ENCODE results near the gene SERPINE3.

SERPINE3 gene

DNA sequence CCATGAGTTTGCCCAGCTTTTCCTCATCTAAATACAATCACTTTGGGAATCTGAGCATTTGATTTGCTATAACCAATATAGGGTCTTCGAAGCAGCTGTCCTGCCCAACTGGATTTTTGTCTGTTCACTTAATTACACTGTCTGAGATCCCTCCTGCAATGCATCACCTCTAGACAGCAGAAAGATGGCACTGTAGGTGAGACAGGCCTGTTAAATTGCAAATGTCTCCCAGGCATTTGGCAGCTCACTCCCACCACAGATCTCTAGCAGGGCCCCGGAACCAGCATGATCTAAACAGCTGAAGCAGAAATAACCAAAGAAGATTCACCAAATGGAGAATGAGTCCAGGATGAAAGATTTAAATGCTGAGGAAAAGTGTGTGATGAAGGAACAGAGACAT is 41.9 kb upstream of the SERPINE3 start:
- no peak for DNase-seq (ENCODE audit: low read depth in 1 of 2, low spot score in 1 of 2)
- no peak overlapping the region for H3K4me3 ChIP-seq (replicated peaks; ENCODE audit: insufficient read depth, low read length)
- H3K27me3 ChIP-seq (ENCODE audit: insufficient read depth, poor library complexity, severe bottlenecking) = no peaks in the 10 kb centered on the region
- TF ChIP-seq SPI1 (IDR thresholded peaks at IDR 0.05; ENCODE audit: borderline replicate concordance, low read depth) = no peak
- no peak for TF ChIP-seq GABPA (IDR thresholded peaks at IDR 0.05; ENCODE audit: low read depth)
- no peak for TF ChIP-seq CTCF (IDR thresholded peaks at IDR 0.05; ENCODE audit: insufficient read depth, low read length)
- TF ChIP-seq, protein P1, sequence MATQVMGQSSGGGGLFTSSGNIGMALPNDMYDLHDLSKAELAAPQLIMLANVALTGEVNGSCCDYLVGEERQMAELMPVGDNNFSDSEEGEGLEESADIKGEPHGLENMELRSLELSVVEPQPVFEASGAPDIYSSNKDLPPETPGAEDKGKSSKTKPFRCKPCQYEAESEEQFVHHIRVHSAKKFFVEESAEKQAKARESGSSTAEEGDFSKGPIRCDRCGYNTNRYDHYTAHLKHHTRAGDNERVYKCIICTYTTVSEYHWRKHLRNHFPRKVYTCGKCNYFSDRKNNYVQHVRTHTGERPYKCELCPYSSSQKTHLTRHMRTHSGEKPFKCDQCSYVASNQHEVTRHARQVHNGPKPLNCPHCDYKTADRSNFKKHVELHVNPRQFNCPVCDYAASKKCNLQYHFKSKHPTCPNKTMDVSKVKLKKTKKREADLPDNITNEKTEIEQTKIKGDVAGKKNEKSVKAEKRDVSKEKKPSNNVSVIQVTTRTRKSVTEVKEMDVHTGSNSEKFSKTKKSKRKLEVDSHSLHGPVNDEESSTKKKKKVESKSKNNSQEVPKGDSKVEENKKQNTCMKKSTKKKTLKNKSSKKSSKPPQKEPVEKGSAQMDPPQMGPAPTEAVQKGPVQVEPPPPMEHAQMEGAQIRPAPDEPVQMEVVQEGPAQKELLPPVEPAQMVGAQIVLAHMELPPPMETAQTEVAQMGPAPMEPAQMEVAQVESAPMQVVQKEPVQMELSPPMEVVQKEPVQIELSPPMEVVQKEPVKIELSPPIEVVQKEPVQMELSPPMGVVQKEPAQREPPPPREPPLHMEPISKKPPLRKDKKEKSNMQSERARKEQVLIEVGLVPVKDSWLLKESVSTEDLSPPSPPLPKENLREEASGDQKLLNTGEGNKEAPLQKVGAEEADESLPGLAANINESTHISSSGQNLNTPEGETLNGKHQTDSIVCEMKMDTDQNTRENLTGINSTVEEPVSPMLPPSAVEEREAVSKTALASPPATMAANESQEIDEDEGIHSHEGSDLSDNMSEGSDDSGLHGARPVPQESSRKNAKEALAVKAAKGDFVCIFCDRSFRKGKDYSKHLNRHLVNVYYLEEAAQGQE (IDR thresholded peaks at IDR 0.05; ENCODE audit: insufficient replicate concordance, low read depth) = no peak
- TF ChIP-seq POLR2AphosphoS5 (IDR thresholded peaks at IDR 0.05; ENCODE audit: low read depth) = no peak
- no peak overlapping the region for H3K27ac ChIP-seq (replicated peaks)

DNA sequence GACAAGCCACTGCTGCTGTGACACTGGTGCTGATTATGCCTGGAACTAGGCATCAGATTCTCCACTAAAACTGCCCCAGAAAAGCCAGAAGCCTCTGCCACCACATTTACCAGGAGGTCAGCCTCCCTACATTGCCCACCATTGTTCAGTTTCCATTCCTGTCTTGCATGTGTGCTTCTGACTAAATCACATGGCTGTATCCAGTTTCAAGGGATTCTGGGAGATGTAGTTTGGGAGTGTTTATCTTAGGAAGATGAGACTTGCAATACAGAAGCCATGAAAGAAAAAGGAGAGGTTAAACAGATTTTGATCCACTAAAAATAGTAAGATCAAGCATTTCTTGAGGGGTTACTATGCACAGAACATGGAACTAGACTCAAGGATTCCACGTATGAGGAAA is 40.7 kb upstream of the SERPINE3 start:
- DNase-seq (ENCODE audit: low read depth in 1 of 2, low spot score in 1 of 2) = no peak
- TF ChIP-seq POLR2AphosphoS5 (IDR thresholded peaks at IDR 0.05; ENCODE audit: low read depth) (no peak), CTCF (IDR thresholded peaks at IDR 0.05; ENCODE audit: insufficient read depth, low read length) (no peak), SPI1 (IDR thresholded peaks at IDR 0.05; ENCODE audit: borderline replicate concordance, low read depth) (no peak), GABPA (IDR thresholded peaks at IDR 0.05; ENCODE audit: low read depth) (no peak)
- TF ChIP-seq, protein P1 (IDR thresholded peaks at IDR 0.05; ENCODE audit: insufficient replicate concordance, low read depth) = no peak
- Histone ChIP-seq H3K27ac (replicated peaks) (no peak overlapping the region), H3K27me3 (ENCODE audit: insufficient read depth, poor library complexity, severe bottlenecking) (no peaks in the 10 kb centered on the region), H3K4me3 (replicated peaks; ENCODE audit: insufficient read depth, low read length) (no peak overlapping the region)

DNA sequence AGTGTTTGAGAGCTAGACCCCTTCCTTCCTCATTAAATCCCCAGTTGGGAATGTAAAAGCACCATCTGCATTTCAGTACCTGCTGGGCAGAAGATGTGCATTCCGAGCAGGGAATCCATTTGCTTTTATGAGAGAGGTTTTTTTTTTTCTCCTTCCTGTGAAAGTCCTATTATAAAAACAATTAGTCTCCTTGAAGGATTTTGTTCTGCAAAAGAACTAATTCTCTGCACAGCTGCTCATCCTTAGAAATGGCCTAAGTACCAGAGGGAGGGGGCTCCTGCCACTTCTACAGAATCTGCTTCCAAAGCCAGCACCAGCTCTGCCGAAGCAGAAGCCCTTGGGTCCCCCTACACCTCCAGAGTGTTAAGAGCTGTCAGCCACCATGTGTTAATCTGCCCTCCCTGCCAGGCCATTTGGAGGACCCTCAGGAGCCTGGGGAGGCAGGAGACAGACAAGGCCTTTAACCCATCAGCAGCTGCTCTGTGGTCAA is 36.4 kb upstream of the SERPINE3 start:
- DNase-seq (ENCODE audit: low read depth in 1 of 2, low spot score in 1 of 2) = no peak
- no peak overlapping the region for H3K27ac ChIP-seq (replicated peaks)
- TF ChIP-seq, protein P1 (IDR thresholded peaks at IDR 0.05; ENCODE audit: insufficient replicate concordance, low read depth) = no peak
- TF ChIP-seq SPI1 (IDR thresholded peaks at IDR 0.05; ENCODE audit: borderline replicate concordance, low read depth) (no peak), POLR2AphosphoS5 (IDR thresholded peaks at IDR 0.05; ENCODE audit: low read depth) (no peak)
- no peaks in the 10 kb centered on the region for H3K27me3 ChIP-seq (ENCODE audit: insufficient read depth, poor library complexity, severe bottlenecking)
- H3K4me3 ChIP-seq (replicated peaks; ENCODE audit: insufficient read depth, low read length) = no peak overlapping the region

All from HL-60 (cell line).